Inferior parietal cortex (tissue), 1 donor: Measurements from ENCODE around the gene PFKP.
A peak's percentile ranks its signal among the peaks of the same experiment; 100 is the strongest.

ENCODE experiments used
- DNase-seq: peaks from one replicate; pipeline ENCODE4 v3.0.0-alpha.2; 2016; ENCODE audit errors: extremely low spot score

Gene PFKP

GRCh38 chr10:3067118-3067858 is at the start of gene PFKP:
Gene PFKP (plus strand): TSS chr10:3067548. CDS start chr10:3067596, 48 bp downstream.
- DNase-seq: no peak

GRCh38 chr10:3018247-3018646 is 49.1 kb upstream of the PFKP start:
- DNase-seq: no peak

- DNase-seq: no peak
Measured at GRCh38 chr10:3020311-3020710, 47.0 kb upstream of the PFKP start.

- no peak for DNase-seq
Measured at GRCh38 chr10:3020881-3021280, 46.5 kb upstream of the PFKP start.

- DNase-seq: no peak
Measured at GRCh38 chr10:3022027-3022426, 45.3 kb upstream of the PFKP start.

- DNase-seq: no peak
Measured at GRCh38 chr10:3023892-3024291, 43.5 kb upstream of the PFKP start.

GRCh38 chr10:3025026-3025683 is 42.2 kb upstream of the PFKP start:
- DNase-seq: no peak

GRCh38 chr10:3027866-3028265 is 39.5 kb upstream of the PFKP start:
- DNase-seq: no peak

- no peak for DNase-seq
Measured at GRCh38 chr10:3028441-3028840, 38.9 kb upstream of the PFKP start.

- no peak for DNase-seq
Measured at GRCh38 chr10:3030765-3031164, 36.6 kb upstream of the PFKP start.

- DNase-seq: no peak
Measured at GRCh38 chr10:3031490-3031889, 35.9 kb upstream of the PFKP start.

- no peak for DNase-seq
Measured at GRCh38 chr10:3033925-3034324, 33.4 kb upstream of the PFKP start.

- no peak for DNase-seq
Measured at GRCh38 chr10:3034616-3035015, 32.7 kb upstream of the PFKP start.

- no peak for DNase-seq
Measured at GRCh38 chr10:3036155-3037021, 31.0 kb upstream of the PFKP start.

GRCh38 chr10:3037182-3037581 is 30.2 kb upstream of the PFKP start:
- DNase-seq: no peak

GRCh38 chr10:3040069-3040468 is 27.3 kb upstream of the PFKP start:
- no peak for DNase-seq

GRCh38 chr10:3042589-3042988 is 24.8 kb upstream of the PFKP start:
- no peak for DNase-seq

- peak; percentile 79 for DNase-seq
Measured at GRCh38 chr10:3043512-3044368, 23.6 kb upstream of the PFKP start.

GRCh38 chr10:3045471-3046209 is 21.7 kb upstream of the PFKP start:
- DNase-seq: no peak

GRCh38 chr10:3046210-3046779 is 21.1 kb upstream of the PFKP start:
- DNase-seq: no peak
